ENCODE results near the gene LTC4S.

- TF ChIP-seq CTCF (IDR thresholded peaks at IDR 0.05; ENCODE audit: poor library complexity) (no peak), EZH2 (IDR thresholded peaks at IDR 0.05; ENCODE audit: borderline replicate concordance) (no peak)
Measured at GRCh38 chr5:179802207-179802883, 8.6 kb downstream of the LTC4S start.

Measured in hepatocyte (in vitro differentiated cells).